Ureter (tissue), 1 donor: Measurements from ENCODE around the gene CDH18. TPM values are rescaled to one million over a fixed set of nuclear protein-coding genes. Genes with fewer than 3 reads are reported as not detected.

ENCODE experiments used
- DNase-seq: peaks from one replicate; pipeline ENCODE4 v3.0.0-alpha.2; 2020; ENCODE audit warnings: low spot score
- total RNA-seq: library from RNA; stranded (reverse); gene quantifications from one replicate; pipeline ENCODE4 v1.2.4, GENCODE V29; 2023
- donor health status: DM: yes; HTN: yes; CAD: no.

Gene CDH18
- total RNA-seq, 1 donor from 2014 or later = not detected

DNA sequence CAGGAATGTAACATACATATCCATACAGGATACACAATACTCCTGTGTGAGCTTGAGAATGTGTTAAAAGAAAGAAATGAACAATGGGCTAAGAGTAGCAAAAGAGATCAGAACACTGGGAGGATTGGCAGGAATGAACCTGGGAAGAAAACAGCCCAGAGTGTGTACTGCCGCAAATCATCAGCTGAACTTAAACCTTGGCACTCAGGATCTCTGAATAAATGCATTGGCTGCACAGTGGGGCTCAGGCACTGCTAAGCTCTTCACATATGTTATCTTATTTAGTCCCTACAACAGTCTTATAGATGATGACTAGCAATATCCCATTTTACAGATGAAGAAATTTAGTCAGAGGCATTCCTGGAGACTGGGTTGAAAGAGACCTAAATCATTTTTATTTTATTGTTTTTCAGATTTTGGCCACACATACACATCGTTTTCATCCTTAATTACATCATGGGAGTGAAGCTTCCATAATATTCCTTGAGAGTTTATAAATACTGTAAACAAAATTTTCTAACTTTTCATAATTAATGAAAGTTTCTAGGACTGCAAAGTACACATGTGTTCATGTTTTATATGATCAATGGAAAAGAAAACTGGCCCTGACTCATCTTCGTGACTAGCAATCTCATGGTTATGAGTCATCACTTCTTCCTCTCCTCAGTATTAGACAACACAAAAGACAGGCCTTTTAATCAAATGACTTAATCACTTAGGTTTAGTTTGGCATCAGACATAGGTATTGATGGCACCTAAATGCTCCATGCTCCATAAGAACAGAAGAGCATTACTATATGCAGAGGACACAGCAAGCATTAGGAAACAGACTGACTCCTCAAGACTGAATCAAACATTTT is 59.2 kb downstream of the CDH18 start:
- DNase-seq = no peak

GRCh38 chr5:19927919-19928318 is 60.1 kb downstream of the CDH18 start:
- no peak for DNase-seq

DNA sequence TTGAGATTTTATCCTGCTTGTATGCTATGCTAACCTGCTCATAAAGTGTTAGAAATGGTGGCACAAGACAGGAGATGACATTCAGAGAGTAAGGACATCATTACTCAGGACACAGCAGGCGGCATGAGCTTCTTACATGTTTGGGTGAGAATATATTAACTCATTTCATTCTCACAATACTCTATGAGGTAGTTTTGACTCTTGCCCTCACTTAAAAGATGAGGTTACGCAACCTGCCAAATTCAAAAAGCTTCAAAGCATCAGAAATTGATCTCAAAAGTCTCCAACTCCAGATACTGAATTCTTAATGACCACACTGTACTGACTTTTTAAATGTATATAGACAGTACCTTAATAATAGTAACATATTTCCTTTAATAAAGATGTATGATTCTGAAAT is 60.8 kb downstream of the CDH18 start:
- no peak for DNase-seq

GRCh38 chr5:19923742-19924141 is 64.3 kb downstream of the CDH18 start:
- no peak for DNase-seq

- DNase-seq = no peak
Measured at GRCh38 chr5:19920761-19921160, 67.2 kb downstream of the CDH18 start.

DNA sequence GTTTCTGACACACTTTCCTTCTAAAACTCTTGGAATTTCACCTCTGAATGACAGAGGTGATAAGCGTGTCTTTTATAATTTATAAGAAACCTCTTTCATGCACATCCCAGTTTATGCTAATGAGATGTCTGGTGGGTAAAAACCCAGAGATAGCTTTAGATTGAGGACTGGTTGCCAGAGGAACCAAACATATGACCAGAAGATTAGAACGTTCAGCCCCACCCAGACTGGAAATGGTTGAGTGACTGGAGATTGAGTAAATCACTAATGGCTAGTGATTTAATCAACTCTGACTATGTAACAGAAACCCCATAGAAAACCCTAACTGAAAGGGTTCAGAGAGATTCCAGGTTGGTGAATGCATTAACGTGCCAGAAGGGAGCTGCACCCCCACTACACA is 69.2 kb downstream of the CDH18 start:
- DNase-seq = no peak

GRCh38 chr5:19917588-19918122 is 70.3 kb downstream of the CDH18 start:
- no peak for DNase-seq

- no peak for DNase-seq
Measured at GRCh38 chr5:19910136-19910535, 77.9 kb downstream of the CDH18 start.

DNA sequence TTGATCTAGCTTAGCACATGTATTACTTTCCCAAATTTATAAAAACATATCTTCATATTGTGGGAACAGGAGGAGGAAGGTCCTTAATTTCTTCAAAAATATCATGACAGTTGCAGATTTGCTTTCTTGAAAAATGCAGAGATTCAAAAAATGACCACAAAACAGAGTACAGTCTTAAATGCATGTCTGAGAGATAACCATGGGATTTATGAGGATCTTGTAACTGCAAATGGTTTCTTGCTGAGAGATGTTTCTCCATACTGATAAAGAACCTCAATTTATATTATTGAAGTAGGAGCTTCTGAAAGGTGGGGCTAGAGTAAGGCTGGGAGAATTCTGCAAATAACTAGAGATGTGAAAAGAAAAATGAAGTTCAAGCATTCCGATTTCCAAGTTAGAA is 83.2 kb downstream of the CDH18 start:
- DNase-seq = no peak

DNA sequence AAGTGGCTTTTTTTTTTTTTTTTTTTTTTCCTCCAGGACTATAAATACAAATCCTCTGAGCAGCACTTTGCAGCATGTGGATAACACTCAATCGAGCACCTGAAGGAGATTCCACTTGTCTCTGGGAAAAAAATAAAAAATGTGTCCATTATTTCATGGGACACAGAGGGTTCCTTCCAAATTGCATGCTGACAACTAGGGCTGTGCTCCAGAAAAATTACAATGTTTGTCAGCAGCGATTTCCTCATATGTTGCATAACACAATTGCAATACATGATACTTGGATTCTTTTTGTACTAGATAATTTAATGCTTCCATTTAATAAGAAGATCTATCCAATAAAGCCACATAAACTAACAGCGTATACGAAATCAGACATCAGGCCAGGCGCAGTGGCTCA is 84.4 kb downstream of the CDH18 start:
- no peak for DNase-seq

DNA sequence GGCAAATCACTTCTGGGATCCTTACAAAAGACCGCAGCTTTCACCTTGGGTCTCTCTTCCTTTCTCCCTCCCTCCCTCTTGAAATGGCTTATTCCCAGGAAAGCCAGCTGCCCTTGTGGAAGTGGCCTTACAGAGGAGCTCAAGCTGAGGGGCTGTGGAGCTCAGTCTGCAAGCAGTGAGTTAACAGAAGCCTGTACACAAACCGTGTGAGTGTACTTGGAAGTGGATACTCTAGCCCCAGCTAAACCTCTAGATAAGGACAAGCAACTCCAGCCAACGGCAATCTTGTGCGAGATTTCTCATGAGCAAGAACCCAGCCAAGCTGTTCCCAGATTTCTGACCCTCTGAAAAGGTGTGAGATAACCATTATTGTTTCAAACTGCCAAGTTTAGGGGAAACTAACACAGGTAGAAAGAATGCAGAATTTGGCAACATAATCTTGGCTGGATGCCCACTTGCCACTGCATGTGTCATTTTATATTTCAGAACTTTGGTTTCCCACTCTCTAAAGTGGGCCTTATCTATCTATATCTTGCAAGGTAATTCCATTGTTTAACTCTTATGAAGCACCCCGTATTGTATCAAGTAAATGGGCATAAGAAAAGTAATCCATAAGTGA is 85.6 kb downstream of the CDH18 start:
- DNase-seq = no peak

DNA sequence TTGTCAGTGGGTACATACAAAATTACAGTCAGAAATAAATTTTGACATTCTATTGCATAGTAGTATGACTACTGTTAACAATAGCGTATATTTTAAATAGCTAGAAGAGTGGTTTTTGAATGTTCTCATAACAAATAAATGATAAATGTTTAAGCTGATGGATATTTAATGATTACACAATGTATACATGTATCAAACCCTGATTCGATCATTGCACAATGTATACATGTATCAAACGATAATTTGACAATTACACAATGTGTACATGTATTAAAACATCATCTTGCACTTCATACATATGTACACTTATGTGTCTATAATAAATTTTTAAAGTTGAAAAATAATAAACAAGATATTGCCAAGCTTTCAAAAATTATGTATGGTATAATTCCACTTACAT is 87.7 kb downstream of the CDH18 start:
- DNase-seq = no peak

DNA sequence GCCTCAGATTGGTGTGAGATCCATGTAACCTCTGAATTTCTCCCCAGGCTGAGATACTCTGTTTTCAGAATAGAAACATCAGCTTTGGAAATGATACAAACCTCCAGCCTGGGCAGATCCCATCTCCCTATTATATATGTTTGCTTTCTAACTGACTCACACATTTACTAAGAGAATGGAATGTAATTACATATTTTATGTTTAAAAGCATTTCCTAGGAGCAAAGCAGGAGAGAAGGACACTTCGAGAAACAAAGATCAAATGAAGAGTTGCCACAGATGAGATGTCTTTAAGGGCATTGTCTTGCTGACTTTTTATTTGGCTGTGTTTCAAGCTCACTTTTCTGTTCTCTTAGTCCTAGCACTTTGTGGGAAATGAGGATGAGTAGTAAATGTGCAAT is 96.3 kb downstream of the CDH18 start:
- no peak for DNase-seq

DNA sequence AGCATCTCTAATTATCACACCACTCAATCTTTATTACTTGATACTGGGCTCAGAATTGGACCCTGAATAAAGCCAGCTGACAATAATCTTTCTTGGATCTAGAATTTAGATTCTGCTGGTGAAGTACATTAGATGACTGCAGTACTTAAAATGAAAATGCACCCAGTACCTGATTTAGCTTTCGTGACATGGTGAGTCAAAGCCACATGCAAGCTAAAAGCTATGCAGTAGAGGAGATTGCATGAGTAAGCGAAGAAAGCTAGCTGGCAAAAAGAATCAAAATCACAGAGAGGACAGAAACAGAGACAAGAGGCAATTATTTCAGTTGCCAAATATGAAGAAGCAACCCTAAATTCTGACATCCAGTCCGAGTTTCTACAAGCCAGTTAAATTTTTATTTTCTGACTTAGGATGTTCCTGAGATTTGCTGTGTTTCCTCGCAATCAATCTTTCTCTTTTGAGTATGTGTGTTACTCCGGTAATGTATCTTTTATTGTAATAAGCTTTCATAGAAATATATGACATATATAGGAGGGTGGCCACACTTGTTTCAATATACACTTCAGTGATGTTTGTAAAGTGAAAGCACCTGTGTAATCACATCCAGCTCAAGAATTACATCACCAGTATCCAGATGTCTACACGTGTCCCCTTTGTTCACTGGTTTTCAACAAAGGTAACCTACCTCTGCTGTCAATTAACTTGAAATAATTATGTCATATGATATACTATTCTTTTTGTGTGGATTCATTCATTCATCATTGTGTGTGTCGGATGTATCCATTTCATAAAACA is 101.7 kb downstream of the CDH18 start:
- no peak for DNase-seq

- DNase-seq = no peak
Measured at GRCh38 chr5:19885040-19885824, 102.8 kb downstream of the CDH18 start.

- no peak for DNase-seq
Measured at GRCh38 chr5:19880859-19881436, 107.1 kb downstream of the CDH18 start.

GRCh38 chr5:19880458-19880857 is 107.5 kb downstream of the CDH18 start:
- no peak for DNase-seq

DNA sequence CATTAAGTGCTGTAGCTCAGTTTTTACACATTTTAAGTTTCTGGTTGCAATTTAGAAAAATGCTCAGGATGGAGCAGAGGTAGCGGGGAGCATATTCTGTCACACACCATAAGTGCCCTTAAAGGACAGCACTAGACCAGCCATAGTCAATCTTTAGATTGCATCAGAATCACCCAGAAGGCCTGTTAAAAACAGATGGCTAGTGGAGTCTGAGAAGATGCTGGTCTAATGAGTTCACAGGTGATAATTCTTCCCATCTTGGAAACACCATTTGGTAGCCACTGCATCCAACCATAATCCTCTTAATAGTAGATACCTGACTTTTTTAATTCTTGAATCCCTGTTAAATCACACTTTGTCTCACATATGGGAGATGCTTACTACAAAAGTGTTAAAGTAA is 113.2 kb downstream of the CDH18 start:
- DNase-seq = no peak

DNA sequence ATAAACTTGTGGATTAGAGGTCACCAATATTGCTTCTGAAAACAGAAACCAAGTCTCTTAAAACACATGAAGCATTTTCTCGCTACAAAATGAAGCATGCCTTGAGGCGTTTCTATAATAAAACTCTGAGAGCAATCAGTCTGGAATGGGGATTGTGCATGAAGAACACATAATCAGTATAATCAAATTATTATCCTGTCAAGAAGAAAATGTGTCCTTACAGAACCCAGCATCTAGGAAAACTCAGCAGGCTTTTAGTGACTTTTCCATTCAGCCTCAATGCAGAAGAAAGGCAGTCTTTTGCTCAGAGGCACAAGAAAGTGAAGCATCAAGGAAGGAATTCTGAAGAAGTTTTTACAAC is 121.9 kb downstream of the CDH18 start:
- DNase-seq = no peak

GRCh38 chr5:19865336-19866089 is 122.5 kb downstream of the CDH18 start:
- no peak for DNase-seq

DNA sequence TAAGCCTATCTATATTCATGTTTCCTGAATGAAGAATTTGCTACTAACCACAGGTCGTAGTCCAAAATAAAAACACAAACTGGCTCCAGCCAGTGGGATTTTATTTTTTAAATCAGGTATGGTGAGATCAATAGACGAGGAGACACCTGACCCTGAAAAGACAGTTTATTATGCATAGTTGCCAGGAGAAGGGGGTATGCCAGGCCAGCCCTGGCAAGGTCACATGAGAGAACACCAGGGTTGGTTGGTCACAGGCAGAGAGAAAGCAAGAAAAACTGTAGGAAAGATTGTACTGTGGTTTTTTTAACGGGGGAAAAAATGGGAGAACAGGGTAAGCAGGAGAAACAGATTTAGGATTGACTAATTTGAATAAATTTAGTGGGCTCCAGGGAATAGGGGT is 125.3 kb downstream of the CDH18 start:
- no peak for DNase-seq
